Glutamatergic neuron (in vitro differentiated cells): ENCODE measurements around the gene CISTR. TPM values are rescaled to one million over a fixed set of nuclear protein-coding genes. Genes with fewer than 3 reads are reported as not detected.
A peak's percentile ranks its signal among the peaks of the same experiment; 100 is the strongest.

ENCODE experiments used
- DNase-seq: peaks from one replicate; pipeline ENCODE4 v3.0.0; 2022
- H3K27ac Mint-ChIP-seq: one replicate; pipeline ENCODE4 v1.8.0; 2020; ENCODE audit warnings: mild to moderate bottlenecking, mixed read lengths, inconsistent platforms; ENCODE audit not compliant: unreplicated experiment
- H3K27me3 Mint-ChIP-seq: one replicate; pipeline ENCODE4 v1.8.0; 2020; ENCODE audit warnings: mild to moderate bottlenecking, moderate library complexity, mixed read lengths, inconsistent platforms; ENCODE audit not compliant: unreplicated experiment
- H3K36me3 Mint-ChIP-seq: one replicate; pipeline ENCODE4 v1.8.0; 2020; ENCODE audit warnings: mild to moderate bottlenecking, mixed read lengths, inconsistent platforms; ENCODE audit not compliant: unreplicated experiment
- H3K4me1 Mint-ChIP-seq: one replicate; pipeline ENCODE4 v1.8.0; 2020; ENCODE audit warnings: mild to moderate bottlenecking, low read depth, mixed read lengths, inconsistent platforms; ENCODE audit not compliant: unreplicated experiment
- H3K4me3 Mint-ChIP-seq: one replicate; pipeline ENCODE4 v1.8.0; 2020; ENCODE audit warnings: mild to moderate bottlenecking, mixed read lengths, inconsistent platforms; ENCODE audit not compliant: unreplicated experiment
- H3K9me3 Mint-ChIP-seq: one replicate; pipeline ENCODE4 v1.8.0; 2020; ENCODE audit warnings: mild to moderate bottlenecking, moderate library complexity, mixed read lengths, inconsistent platforms; ENCODE audit not compliant: unreplicated experiment
- total RNA-seq: library from RNA; stranded (reverse); fragmentation: NEBNext Ultra II Directional; extraction: Animal tissue kit (Norgen Biotek cat#: 25700); gene quantifications from one replicate; pipeline ENCODE4 v1.2.1, GENCODE V29; 2021; ENCODE audit not compliant: unreplicated experiment
- TF ChIP-seq, protein P1 (sequence below): fragments of 200-600 bp; sonication (generic); IDR thresholded peaks from one replicate; pipeline ENCODE4 v1.5.0; 2021; ENCODE audit not compliant: partially characterized antibody, unreplicated experiment

The CISTR gene
- total RNA-seq, 1 donor from 2014 or later: not detected

DNA sequence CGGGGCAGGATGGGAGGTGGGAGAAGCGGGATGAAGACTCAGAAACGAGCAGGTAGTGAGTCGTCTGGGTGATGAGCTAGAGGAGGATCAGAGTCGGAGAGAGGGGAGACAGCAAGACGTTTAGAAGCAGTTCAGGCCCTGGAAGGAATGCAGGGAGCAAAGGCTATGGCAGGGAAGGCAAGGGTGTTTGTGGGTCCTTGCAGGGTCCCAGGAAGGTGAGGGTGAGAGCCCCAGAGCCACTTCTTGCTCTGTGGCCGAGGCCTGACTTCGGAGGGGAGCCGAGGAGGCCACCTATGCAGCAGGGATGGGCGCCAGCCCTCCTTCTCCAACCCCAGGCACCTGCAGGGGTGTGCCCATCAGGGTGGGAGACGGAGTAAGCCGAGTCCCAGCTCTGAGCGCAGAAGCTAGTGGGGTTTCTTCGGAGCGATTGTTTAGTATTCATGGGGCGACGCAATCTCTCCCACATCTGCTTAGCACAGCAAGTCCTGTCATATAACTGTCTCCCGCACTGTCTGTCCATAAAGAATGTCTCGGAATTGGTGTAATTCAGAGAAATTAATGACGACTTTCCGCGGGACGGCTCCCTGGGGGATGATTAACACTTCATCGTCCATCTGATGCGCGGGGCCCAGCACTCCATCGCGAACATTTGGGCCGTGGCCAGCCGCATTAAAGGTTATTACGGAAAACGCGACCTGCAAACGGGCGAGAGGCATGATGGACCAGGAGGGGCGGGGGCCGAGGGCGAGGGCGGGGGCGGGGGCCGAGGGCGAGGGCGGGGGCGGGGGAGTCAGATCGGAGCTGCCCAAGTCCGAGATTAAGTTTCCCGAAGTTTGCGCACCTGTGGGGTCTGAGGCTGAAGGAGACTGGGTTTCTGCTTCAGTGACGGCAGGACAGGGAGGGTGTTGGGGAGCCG lies 12.3 kb downstream of the CISTR start:
- H3K4me3 Mint-ChIP-seq: peak overlapping the region; percentile 68
- peaks cover 26% of the 10 kb centered on the region for H3K27me3 Mint-ChIP-seq
- TF ChIP-seq, protein P1, sequence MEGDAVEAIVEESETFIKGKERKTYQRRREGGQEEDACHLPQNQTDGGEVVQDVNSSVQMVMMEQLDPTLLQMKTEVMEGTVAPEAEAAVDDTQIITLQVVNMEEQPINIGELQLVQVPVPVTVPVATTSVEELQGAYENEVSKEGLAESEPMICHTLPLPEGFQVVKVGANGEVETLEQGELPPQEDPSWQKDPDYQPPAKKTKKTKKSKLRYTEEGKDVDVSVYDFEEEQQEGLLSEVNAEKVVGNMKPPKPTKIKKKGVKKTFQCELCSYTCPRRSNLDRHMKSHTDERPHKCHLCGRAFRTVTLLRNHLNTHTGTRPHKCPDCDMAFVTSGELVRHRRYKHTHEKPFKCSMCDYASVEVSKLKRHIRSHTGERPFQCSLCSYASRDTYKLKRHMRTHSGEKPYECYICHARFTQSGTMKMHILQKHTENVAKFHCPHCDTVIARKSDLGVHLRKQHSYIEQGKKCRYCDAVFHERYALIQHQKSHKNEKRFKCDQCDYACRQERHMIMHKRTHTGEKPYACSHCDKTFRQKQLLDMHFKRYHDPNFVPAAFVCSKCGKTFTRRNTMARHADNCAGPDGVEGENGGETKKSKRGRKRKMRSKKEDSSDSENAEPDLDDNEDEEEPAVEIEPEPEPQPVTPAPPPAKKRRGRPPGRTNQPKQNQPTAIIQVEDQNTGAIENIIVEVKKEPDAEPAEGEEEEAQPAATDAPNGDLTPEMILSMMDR: no peak
- peak; percentile 38 for DNase-seq
- H3K36me3 Mint-ChIP-seq: no peaks in the 10 kb centered on the region
- H3K27ac Mint-ChIP-seq: no peak overlapping the region
- peaks cover 1% of the 10 kb centered on the region for H3K9me3 Mint-ChIP-seq
- peaks cover 5% of the 10 kb centered on the region for H3K4me1 Mint-ChIP-seq

DNA sequence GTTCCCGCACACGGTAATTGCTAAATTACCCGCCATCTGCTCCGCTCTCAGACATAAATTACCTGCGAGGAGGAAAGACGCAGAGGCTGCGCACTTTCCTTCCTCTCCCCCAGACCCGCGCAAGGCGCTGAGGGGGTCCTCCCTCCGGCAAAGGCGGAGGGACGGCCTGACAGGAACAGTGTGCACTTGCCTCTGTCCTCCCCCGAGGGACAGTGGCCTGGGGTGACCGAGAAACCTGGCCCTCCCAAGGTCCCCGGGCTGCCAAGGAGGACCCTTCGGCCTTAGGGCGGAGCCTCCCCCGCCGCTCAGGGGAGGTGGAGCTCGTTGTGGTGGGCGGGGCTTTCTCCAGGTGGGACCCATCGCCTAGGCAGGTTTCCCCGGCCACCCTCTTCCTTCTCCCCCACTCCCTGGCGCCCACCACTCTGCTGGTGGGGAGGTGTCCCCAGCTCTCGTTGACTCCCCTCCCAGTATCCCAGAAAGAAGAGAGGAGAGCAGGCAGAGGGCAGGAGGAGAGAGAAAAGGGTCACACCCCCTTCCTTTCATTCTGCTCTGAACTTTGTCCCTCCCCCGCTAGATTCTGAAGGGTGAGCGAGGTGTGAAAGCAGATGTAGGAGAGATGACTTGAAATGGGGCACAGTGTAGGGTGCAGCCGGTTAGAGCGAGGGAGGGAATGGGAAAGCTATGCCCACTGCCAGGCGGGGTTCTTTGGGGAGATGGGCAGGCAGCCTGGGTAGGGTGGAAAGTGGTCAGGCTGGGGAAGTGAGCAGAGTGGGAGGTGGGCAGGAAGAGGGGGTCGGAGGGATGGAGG lies 13.2 kb downstream of the CISTR start:
- Mint-ChIP-seq H3K27ac (no peak overlapping the region), H3K9me3 (peaks cover 4% of the 10 kb centered on the region), H3K36me3 (no peaks in the 10 kb centered on the region), H3K4me1 (peaks cover 5% of the 10 kb centered on the region), H3K27me3 (peaks cover 25% of the 10 kb centered on the region), H3K4me3 (peak overlapping the region; percentile 68)
- peak; percentile 38 for DNase-seq
- TF ChIP-seq, protein P1: no peak

DNA sequence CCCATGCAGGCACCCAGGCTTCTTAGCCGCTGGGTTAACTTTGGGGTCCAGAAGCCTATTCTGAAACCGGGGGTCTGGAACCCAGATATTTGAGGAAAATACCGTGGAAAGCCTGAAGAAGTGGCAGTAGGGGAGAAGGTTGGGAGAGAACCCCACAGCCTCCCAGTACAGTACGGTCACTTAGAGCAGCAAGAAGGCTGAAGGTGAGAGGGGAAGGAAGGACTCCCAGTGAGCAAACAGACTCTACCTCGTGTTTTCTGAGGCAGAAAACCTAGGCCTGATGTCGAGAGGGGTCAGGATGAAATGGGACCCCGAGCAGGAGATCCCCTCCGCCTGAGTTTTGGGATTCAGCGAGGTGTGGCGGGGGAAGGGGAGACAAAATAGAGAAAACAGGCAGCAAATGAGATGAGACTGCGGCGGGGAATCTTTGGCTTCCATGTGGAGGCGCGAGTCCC lies 13.8 kb downstream of the CISTR start:
- H3K4me3 Mint-ChIP-seq: peak overlapping the region; percentile 65
- no peak for DNase-seq

DNA sequence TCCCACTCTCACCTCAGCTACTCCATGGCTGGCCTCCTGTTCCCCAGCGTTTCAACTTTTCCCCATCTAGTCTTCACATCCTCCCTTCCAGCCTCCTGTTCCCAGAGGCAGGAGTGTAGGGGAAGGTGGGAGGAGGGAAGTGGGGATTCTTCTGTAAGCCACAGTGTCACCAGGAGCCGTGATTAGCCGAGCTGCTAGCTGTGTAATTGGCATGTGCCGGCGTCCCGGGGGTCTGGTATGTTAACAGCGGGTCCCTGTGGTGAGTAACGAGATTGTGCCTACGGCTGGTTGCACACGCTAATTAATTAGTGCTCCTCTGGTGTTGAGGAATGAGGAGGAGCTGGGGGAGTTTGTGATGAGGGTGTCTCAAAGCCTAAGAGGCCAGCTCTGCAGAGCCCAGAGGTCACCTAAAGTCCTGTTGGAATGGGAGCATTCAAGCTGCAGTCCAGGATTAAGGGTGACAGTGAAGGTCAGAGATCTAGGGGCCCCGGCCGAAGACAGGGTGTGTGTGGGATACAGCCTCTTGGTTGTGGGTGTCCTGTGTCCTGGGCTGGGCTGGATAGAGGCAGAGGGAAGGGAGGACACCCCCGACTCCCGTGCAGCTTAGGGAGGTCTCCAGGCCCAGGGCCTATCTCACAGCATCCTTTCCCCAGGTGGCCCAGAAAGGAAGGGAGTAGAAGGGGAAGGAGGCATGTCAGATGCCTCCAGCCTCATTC lies 14.5 kb downstream of the CISTR start:
- peak; percentile 45 for DNase-seq
- Mint-ChIP-seq H3K27ac (no peak overlapping the region), H3K27me3 (peaks cover 22% of the 10 kb centered on the region), H3K9me3 (peaks cover 5% of the 10 kb centered on the region), H3K36me3 (no peaks in the 10 kb centered on the region), H3K4me3 (no peak overlapping the region), H3K4me1 (peaks cover 5% of the 10 kb centered on the region)
- TF ChIP-seq, protein P1: no peak

More for the DNA sequence above, 13.8 kb downstream of the CISTR start:
- Mint-ChIP-seq H3K4me1 (peaks cover 5% of the 10 kb centered on the region), H3K27me3 (peaks cover 23% of the 10 kb centered on the region), H3K9me3 (peaks cover 5% of the 10 kb centered on the region), H3K27ac (no peak overlapping the region), H3K36me3 (no peaks in the 10 kb centered on the region)
- TF ChIP-seq, protein P1: no peak
